HG02973 (cell line): ENCODE data around the gene IQGAP3.

Experiments
- ATAC-seq: cut with Tn5 transposase; IDR thresholded peaks from one replicate; pipeline ENCODE4 v1.9.1; 2021; ENCODE audit warnings: moderate library complexity; ENCODE audit not compliant: unreplicated experiment

The IQGAP3 gene

DNA sequence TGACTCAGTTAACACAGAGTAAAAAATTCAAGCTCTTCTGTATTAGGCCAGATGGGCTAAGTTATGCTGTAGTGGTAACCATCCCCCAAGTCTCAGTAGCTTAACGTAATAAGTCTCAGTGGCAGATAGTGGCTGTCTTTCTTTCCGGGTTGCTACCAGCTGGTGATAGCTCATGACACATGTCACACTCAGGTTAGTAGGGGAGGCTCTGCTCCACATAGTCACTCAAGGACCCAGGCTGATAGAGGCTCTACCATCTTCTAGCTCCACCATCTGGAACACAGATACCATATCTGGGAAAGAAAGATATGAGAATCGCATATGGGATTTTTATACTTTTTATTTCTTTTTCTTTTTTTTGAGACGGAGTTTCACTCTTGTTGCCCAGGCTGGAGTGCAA, 55.5 kb downstream of the IQGAP3 start:
- no peak for ATAC-seq

DNA sequence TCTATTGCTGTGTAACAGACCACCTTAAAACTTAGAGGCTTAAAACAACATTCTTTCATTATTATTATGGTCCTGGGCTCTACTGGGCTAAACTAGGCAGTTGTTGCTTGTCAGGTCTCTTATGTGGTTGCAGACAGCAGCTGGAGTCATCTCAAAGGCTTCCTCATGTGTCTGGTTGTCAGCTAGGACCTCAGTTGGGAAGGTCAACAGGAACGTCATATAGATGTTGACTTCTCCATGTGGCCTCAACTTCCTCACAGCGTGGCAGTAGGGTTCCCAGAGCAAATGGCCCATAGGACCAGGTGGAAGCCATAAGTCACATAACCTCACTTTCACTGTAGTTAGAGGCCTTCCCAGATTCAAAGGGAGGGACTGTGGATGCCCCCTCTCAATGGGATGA, 56.4 kb downstream of the IQGAP3 start:
- no peak for ATAC-seq

DNA sequence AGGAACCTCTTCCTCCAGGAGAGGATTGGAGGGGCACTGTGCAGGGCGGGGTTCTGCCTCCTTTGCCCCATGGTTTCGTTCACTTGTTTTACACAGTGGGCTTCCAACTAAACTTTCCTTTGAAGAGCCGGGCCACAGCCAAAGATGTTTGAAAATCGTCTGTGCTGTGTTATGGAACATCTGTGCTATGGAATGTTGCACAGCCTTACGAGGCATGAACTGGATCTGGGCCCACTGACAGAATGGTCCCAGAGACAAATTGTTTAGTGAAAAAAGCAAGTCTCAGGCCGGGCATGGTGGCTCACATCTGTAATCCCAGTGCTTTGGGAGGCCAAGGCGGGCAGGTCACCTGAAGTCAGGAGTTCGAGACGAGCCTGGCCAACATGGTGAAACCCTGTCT, 59.2 kb downstream of the IQGAP3 start:
- ATAC-seq, result no peak

DNA sequence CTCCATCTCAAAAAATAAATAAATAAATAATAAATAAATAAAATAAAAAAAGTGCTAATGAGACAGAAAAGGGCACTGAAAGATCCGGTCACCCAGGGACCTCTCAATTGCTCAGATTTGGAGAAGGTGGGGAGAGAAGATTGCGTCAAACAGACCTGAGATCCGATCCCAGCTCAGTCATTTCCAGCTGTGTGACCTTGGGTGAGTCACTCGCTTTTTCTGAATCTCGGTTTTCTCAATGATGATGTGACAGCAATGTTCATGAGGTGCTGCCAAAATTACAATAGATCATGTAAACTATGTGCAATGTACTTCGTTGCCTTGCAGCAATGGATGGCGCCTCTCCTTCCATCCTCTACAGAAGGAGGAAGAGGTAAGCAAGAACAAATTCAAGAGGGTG, 60.7 kb downstream of the IQGAP3 start:
- no peak for ATAC-seq

DNA sequence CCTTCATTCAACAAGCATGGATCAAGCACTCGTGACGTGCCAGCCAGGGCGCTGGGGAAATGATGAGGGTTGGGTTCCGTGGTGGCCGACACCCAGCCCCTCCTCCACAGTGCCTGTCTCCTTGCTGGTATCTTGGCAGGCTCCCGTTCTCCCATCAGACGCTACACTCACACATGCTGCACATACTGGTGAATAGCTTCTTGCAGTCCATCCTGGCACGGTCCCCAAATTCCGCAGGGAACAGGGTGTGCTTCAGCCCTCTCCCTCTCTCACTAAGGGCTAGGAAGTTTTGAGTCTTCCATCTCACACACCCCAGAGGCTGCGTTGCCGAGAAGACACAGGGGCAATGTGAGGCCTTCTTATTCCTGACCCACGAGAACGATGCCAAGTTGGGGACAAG, 61.7 kb downstream of the IQGAP3 start:
- ATAC-seq, result no peak

DNA sequence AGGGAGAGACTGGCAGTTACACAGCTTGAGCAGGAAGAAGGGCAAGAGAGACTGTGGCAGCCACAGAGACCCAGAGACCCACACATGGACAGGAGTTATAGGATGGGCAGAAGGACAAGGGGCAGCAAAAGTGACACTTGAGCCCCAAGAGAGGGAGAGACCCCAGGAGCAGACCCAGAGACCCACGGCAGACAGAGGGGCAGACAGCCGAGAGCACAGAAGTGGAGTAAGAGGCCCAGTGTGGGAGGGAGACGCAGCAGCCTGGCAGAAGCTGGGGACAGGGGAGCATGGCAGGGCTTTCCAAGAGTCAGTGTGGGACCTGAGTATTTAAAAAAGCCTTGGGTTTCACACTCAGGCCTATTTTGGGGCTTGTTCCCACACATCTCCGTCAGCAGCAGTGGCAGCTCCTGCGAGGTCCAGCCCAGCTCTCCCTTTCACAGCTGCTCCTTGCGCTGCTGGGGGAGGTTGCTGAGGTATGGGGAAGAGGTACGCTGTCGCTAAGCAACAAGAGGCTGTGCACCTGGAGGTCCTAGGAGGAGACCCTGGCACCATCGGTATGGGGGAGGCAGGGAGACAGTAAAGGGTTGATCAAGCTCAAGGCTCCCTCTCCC, 62.8 kb downstream of the IQGAP3 start:
- no peak for ATAC-seq

DNA sequence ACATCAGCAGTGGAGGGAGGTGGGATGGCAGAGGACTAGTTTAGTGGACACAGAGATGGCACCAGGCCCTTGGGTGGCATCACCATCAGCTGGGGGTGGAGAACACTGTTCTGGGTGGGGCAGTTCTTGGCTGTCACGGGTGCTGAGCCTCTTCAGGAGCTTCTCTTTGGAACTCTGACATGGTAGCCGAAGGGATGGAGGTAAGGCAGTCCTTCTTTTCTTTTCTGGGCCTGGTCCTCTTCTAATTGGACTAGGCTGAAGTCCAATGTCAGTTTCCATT, 63.5 kb downstream of the IQGAP3 start:
- ATAC-seq, result no peak

DNA sequence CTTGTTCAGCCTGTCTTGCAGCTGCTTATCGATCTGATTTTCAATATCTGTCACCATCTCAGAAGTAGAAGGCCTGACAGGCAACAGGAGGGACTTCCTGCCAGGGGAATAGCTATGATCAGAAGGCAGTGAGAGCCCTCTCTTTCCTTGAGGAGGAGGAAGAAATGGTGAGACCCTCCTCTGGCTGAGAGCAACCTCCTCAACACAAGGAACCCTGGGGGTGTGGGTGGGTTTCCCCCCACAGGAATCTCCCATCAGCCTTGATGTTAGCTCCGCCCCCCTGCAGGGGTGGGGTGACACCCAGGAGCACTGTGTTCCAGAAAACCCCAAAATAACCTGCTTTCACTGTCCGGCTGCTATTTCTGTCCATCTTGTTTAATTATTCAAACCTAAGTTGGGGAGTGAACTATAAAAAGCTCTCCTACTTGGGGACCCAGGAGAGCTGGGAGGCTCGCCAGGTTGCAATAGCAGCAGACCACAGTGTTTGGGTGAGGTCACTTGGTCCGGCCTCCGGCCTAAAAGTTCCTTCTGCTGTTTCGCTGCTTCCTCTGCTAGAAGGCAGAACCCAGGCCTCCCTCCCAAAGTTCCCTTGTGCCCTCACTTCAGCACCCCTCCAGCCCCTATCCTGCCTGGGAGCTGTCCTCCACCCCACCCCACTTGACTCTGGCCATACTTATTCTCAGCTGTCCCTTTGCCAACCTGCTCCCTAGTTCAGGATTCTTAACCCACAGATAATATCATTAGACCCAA, 64.0 kb downstream of the IQGAP3 start:
- no peak for ATAC-seq

DNA sequence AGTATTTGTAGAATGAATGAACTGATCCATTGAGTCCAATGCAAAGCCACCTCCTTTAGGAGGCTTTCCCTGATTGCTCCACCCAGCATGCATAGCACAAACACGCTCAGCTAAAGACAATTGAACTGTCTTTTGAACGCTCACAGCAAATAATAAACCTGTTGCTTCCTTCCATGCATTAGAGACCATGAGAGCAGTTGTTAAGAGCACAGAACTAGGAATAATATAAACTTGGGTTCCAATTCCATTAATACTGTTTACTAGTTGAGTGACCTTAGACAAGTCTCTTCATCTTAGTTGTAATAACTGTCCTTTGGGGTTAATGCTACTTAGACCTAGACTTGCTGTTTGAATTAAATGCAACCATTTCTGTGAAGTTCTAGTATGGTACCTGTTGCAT, 65.9 kb downstream of the IQGAP3 start:
- no peak for ATAC-seq

DNA sequence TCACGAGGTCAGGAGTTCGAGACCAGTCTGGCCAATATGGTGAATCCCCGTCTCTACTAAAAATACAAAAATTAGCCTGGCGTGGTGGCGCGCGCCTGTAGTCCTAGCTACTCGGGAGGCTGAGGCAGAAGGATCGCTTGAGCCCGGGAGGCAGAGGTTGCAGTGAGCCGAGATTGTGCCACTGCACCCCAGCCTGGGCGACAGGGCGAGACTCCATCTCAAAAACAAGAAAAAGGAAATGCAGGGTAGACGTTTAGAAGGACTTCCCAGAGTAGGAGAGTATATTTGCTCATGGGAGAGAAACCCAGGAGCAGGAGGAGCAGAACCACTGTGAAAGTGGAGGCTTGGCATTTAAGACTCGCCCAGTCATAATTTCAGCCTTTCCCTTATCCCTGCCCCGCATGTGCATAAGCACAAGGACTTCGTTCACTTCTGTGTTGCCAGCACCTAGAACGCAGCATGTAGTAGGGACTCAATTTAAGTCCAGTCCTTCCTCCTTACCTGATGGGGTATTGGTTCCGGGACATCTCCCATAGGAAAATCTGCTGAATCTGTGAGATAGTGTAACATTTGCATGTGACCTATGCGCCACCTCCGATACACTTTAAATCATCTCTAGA, 66.6 kb downstream of the IQGAP3 start:
- no peak for ATAC-seq

DNA sequence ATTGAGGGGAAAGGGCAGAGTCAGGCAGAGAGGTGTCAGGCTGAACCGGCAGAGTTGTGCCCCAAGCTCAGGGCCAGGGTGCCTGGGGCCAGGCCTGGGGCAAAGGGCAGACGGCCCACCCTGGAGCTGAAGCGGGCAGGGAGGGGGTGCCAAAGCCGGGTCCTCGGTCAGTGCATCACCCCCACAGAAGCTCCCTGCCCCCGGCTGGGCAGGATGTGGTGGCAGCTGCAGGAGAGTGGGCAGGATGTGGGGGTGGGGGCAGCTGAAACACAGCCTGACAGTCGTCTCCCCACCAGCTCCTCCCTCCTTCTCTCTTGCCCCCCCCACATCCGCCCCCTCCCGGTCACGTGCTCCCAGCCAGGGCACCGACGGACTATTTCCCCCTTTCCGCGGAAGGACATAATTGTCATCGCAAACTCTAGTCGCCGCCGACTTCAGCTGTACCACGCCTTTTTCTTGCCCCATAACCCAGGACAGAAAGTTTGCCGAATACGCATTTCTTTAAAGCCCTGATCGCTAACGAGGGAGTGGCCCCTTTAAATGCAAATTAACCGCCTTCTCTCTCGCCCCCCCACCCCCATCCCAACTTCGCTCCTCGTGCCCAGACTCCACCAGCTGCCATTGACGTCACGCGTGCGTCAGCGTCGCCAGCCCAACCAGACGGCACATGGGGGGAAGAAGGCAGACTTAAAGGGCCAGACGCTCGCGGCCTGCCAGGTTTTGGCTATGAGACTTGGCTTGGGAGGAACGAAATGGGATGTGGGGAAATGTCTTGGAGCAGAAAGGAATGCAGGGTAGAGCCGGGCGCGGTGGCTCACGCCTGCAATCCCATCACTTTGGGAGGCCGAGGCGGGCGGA, 67.3 kb downstream of the IQGAP3 start:
- ATAC-seq, result peak; percentile 30

DNA sequence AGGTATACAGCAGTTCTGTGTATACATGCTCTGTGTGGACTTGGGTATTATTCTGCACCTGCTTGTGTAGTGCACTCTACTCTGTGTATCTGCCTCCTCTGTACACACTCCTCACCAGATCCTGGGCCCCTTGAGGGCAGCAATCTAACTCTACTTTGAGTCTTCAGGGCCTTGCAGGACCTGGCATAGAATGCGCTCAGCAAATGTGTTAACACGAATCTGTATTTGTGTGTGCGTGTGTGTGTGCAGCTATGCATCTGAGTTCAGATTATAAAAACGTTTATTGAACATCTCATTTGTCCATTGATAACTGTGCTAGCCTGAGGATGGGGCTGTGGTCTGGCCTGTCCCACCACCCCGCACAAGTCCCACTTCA, 67.9 kb downstream of the IQGAP3 start:
- ATAC-seq, result no peak

DNA sequence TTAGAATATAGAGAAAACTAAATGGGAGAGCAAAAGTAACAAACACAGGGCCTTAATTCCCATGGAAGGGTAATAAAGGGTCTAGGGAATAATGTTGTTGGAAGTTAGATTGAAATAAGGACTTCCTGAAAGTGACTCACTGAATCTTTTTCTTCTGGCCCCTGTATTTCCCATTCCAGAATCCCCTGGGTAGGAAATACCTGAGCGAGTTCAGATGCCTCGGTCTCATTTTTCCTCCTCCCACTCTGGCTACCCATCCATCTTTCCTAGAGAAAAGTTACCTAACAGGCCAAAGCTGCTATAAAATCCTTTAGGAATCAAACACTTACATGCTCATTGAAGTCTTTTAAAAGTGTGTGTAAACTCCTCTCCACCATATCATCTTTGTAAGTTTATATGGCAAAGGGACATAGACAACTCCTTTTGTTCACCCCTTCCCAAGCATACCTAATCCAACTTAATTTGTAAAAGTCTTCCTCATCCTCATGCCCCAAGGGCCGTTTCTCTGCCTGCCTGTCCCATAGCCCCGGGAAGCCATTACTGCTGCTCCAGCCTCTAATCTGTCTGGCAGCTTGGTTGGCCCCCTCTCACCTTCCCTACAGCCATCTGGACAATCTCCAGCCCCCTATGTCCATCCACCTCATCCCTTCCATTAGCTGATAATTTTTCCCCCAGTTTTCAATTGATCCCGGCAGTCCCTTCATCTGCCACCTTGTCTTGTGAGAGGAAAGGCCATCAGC, 68.5 kb downstream of the IQGAP3 start:
- no peak for ATAC-seq

DNA sequence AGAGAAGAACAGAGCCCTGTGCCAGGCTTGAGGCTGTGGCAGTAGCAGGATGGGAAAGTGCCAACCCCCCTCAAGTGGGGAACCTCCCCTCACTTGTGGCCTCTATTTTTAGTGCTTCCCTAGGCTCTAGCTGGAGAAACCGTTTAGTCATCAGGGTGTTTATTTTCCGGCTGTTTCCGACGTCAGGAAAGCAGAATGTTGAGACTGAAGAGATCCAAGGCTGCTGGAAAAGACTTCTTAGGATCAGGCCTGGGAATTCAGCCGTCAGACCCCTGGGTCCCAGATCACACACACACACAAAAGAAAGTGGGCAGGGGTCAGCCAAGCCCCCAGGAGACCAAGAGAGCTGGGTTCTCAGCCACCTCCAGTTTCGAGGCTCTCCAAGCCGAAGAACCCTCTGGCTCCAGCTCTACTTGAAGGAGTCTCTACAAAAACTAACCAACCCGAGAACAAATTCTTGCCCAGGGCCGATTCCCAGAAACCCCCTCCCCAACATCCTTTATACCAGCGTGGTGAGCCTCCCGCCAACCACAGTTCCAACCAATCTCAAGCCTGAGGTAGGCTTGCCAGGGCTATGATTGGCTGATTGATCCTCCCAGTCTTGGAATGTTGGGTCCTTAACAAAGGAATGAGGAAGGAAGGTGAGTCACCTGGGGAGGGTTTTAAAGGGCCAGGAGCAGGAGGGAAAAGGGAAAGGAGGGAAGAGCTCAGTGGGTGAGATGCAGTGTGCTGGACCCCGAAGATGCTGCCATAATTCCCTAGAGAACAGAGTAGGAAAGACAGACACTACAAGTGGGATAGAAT, 69.3 kb downstream of the IQGAP3 start:
- no peak for ATAC-seq

DNA sequence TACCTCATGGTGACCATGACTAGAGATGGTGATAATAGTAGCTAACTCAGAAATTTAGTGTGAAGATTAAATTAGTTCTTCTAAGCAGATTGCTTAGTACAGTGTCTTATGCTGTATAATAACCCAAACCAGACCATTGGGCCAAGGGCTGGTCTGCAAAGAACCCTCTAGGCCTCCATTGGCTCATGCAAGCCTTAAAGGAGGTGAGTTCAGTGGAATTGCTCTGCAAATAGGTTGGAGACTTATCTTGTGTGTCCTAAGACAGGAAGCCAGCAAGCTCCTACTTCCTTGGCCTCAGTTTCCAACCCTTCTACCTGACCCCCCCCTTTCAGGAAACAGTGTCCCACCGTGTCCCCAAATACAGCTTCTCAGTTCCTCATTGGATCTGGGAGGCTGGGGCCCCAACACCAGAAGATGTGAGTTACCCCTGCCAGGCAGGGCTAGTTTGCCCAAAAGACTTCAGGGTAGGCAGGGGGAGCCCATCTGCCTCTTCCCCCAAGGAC, 69.9 kb downstream of the IQGAP3 start:
- no peak for ATAC-seq

DNA sequence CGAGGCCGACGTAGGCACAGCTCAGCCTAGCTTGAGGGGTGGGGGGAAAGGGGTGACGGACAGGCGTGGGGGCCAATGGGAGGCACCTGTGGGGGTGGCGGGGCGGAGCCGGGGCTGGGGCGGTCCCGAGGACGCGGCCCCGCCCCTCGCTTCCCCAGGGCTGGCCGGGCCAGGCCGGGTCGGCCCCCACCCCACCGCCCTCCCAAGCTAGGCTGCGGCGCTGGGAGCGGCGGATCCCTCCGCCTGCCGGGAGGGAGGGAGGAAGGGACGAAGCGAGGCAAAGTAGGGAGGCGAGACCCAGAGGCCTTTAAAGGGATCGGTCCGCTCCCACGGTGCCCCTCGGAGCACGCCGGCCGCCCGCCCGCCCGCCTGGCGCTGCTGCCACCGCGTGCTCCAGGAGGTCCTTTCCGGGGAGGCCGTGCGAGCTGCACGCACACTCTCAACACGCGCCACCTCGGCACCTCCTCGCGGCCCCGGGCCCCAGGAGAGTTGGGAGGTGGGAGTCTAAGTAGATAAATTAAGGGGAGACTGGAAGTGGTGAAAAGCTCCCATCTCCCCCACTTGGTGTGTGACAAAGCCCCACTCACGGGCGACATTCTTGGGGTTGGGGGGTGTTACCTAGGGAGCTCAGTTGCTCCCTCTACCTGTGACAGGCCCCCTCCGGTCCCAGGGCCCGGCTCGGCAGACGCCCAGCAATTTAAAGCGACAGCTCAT, 71.4 kb downstream of the IQGAP3 start:
- peak; percentile 41 for ATAC-seq

DNA sequence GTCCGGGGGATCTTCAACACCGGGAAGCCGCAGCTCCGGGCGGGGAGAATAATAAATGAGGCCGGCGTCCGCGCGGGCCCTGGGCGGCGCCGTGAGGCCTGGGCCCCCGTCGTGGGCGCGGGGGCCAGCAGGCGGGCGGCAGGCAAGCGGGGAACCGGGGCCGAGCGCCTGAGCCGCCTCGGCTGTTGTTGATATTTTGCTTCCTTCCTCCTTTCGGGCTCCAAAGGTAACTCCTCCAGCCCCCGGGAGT, 71.9 kb downstream of the IQGAP3 start, which contains the start of gene MEF2D:
Gene MEF2D, minus strand, starts transcription at position 233 of the 250 bp plus-strand sequence. CDS start 17,483 bp downstream, outside the sequence.
- ATAC-seq, result no peak

DNA sequence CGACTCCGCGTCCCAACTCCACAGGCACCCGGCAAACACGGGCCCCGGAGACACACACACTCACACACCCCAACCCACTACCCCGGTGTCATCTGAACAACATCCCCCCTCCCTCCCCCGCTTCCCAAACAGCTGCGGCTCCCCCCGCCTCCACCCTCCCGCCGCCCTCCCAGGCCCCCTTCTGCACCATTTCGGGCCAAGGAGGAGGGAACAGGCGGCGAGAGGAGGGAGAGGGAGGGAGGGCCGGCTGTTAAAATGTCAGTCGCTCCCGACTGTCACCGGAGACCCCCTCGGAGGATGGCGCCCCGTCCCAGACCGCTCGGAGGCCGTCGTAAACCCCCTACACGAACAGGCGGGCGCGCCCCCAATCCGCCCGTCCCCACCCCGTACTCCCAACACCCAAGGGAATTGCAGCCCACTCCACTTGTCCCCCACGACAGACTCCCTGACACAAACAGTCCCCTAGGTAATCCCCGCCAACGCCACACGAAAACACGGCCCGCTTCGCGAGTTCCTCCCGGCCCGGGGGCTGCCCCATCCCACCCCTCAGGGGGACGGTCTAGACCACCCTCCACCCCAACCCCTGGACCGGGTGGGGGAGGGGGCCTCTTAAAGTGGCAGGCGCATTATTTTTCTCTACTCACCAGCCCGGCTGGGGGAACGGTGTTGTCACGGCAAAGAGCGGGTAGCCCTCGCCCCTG, 72.4 kb downstream of the IQGAP3 start:
- no peak for ATAC-seq
